Measurements from ENCODE around the gene SLC25A41.

- TF ChIP-seq CTCF (IDR thresholded peaks at IDR 0.05), result no peak
- no peak for TF ChIP-seq POLR2A (IDR thresholded peaks at IDR 0.05)
These were observed 17.9 kb downstream of the SLC25A41 start for GRCh38 chr19:6415591-6416190.

All from right lobe of liver (tissue), 4 donors.